GM20000 (cell line): ENCODE measurements around the gene EXPH5.
A peak's percentile ranks its signal among the peaks of the same experiment; 100 is the strongest.
"Not testable (repeated sequence)": the region's sequence is repeated elsewhere in the genome, so short reads cannot be mapped to it uniquely, and the experiment has no call there.

Experiments used
- DNase-seq: peaks from one replicate; pipeline ENCODE4 v3.0.0; 2012; ENCODE audit warnings: low spot score
- CTCF ChIP-seq: IDR thresholded peaks from 2 replicates; pipeline ENCODE4 v1.5.1; 2012; ENCODE audit warnings: mild to moderate bottlenecking, control low read depth; ENCODE audit errors: extremely low read depth, missing control alignments

Gene EXPH5

GRCh38 chr11:108588287-108588686, 5.3 kb downstream of the EXPH5 start:
- no peak for TF ChIP-seq CTCF

GRCh38 chr11:108587109-108587508, 6.5 kb downstream of the EXPH5 start:
- peak; percentile 28 for DNase-seq
- no peak for TF ChIP-seq CTCF

More at GRCh38 chr11:108588287-108588686, 5.3 kb downstream of the EXPH5 start:
- DNase-seq = no peak

- DNase-seq = no peak
- TF ChIP-seq CTCF = no peak
Observed at GRCh38 chr11:108586600-108586999, 7.0 kb downstream of the EXPH5 start.

GRCh38 chr11:108586185-108586584, 7.4 kb downstream of the EXPH5 start:
- not testable (repeated sequence) for DNase-seq

DNA sequence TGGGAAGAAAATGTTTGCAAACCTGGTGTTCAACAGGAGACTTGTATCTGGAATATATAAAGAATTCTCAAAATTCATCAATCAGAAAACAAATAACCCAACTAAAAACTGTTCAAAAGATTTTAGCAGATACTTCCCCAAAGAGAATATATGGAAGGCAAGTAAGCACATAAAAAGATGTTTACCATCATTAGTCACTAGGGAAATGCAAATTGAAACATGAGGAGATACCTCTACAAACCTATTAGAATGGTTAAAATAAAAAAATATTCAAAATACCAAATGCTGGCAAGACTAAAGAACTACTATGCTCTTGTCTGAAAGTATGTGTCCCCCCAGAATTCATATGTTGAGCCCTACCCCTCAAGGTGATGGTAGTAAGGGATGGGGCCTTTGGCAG, 8.6 kb downstream of the EXPH5 start:
- no peak for TF ChIP-seq CTCF

GRCh38 chr11:108580645-108581044, 12.9 kb downstream of the EXPH5 start:
- TF ChIP-seq CTCF = no peak
- DNase-seq = no peak

More for the DNA sequence above, 8.6 kb downstream of the EXPH5 start:
- no peak for DNase-seq

DNA sequence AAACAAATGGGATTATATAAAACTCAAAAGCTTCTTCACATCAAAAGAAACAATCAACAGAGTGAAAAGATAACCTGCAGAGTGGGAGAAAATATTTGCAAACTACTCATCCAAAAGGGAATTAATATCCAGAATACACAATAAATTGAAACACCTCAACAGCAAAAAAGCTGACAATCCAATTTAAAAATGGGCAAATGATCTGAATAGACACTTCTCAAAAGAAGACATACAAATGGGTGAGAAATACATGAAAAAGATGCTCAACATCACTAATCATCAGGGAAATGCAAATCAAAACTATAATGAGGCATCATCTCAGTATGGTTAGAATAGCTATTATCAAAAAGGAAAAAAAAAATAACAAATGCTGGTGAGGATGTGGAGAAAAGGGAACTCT, 13.5 kb downstream of the EXPH5 start:
- no peak for TF ChIP-seq CTCF
- no peak for DNase-seq

GRCh38 chr11:108576523-108576922, 17.0 kb downstream of the EXPH5 start:
- no peak for TF ChIP-seq CTCF
- no peak for DNase-seq
